Loucy (cell line): ENCODE measurements around the gene TPCN2.

Experiments
- H2AFZ ChIP-seq: fragments of 200-600 bp; sonication (generic); 2 replicates; pipeline ENCODE4 v1.6.0; 2016; ENCODE audit warnings: antibody characterized with exemption, mild to moderate bottlenecking, low read length, moderate library complexity
- H3F3A ChIP-seq: fragments of 200-600 bp; 2 replicates; pipeline ENCODE4 v1.6.0; 2016; ENCODE audit warnings: antibody characterized with exemption, low read depth, mild to moderate bottlenecking
- H3K27me3 ChIP-seq: fragments of 200-600 bp; sonication (generic); 2 replicates; pipeline ENCODE4 v1.6.1; 2014; ENCODE audit warnings: low read length, mild to moderate bottlenecking; ENCODE audit not compliant: insufficient read depth, poor library complexity, severe bottlenecking
- H3K36me3 ChIP-seq: fragments of 200-600 bp; sonication (generic); 2 replicates; pipeline ENCODE4 v1.6.1; 2016; ENCODE audit warnings: low read length; ENCODE audit not compliant: insufficient read depth
- H3K4me1 ChIP-seq: fragments of 200-600 bp; sonication (generic); 2 replicates; pipeline ENCODE4 v1.5.1; 2014; ENCODE audit warnings: low read length, mild to moderate bottlenecking; ENCODE audit not compliant: insufficient read depth, poor library complexity, severe bottlenecking
- H3K4me2 ChIP-seq: fragments of 200-600 bp; sonication (generic); 2 replicates; pipeline ENCODE4 v1.6.0; 2014; ENCODE audit warnings: antibody characterized with exemption, low read length, low read depth, mild to moderate bottlenecking; ENCODE audit not compliant: poor library complexity, severe bottlenecking
- H3K4me3 ChIP-seq: fragments of 200-600 bp; sonication (generic); 2 replicates; pipeline ENCODE4 v1.5.1; 2014; ENCODE audit warnings: low read length, mild to moderate bottlenecking, mixed read lengths; ENCODE audit not compliant: poor library complexity, severe bottlenecking
- H3K79me2 ChIP-seq: fragments of 200-600 bp; sonication (generic); 2 replicates; pipeline ENCODE4 v1.6.1; 2014; ENCODE audit warnings: low read length; ENCODE audit not compliant: insufficient read depth
- H3K9ac ChIP-seq: fragments of 200-600 bp; sonication (generic); 2 replicates; pipeline ENCODE4 v1.6.0; 2014; ENCODE audit warnings: mild to moderate bottlenecking, low read depth, low read length, moderate library complexity; ENCODE audit not compliant: poor library complexity, severe bottlenecking
- H3K9me2 ChIP-seq: fragments of 200-600 bp; sonication (generic); replicated peaks from 2 replicates; pipeline ENCODE4 v1.6.1; 2016; ENCODE audit warnings: low read depth, low read length, mixed read lengths
- H3K9me3 ChIP-seq: fragments of 200-600 bp; sonication (generic); 2 replicates; pipeline ENCODE4 v1.6.1; 2014; ENCODE audit warnings: mild to moderate bottlenecking, antibody characterized with exemption, low read length, low read depth; ENCODE audit not compliant: insufficient read depth
- H4K20me1 ChIP-seq: fragments of 200-600 bp; sonication (generic); 2 replicates; pipeline ENCODE4 v1.6.0; 2014; ENCODE audit warnings: antibody characterized with exemption, low read length, mild to moderate bottlenecking; ENCODE audit not compliant: insufficient read depth, poor library complexity, severe bottlenecking
- EZH2phosphoT487 ChIP-seq: fragments of 200-600 bp; IDR thresholded peaks from 2 replicates; pipeline ENCODE4 v1.6.1; 2018; ENCODE audit warnings: antibody characterized with exemption, mild to moderate bottlenecking, moderate library complexity, borderline replicate concordance
- TF ChIP-seq, protein P1 (sequence below): fragments of 200-600 bp; sonication (generic); conservative IDR thresholded peaks from 2 replicates; pipeline ENCODE4 v1.5.1; 2014; ENCODE audit warnings: mild to moderate bottlenecking, antibody characterized with exemption, low read length

Gene TPCN2

DNA sequence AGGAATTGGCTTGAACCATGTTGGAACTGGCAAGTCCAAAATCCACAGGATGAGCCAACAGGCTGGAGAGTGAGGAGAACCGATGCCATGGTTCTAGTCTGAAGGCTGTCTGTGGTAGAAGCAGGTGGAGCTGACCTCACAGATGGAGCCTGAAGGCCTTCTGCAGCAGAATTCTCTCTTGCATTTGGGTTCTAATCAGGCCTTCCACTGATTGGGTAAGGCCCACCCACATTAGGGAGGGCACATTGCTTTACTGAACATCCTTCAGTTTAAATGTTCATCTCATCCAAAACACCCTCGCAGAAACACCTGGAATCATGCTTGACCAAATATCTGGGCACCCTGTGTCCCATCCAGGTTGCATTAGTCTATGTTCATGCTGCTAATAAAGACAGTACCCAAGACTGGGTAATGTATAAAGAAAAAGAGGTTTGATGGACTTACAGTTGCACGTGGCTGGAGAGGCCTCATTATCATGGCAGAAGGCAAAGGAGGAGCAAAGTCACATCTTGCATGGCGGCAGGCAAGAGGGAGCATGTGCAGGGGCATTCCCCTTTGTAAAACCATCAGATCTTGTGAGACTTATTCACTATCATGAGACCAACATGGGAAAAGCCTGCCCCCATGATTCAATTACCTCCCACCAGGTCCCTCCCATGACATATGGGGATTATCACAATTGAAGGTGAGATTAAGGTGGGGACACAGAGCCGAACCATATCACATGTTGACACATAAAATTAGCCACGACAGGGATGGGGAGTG, 122.9 kb downstream of the TPCN2 start:
- Histone ChIP-seq H4K20me1 (no peaks in the 10 kb centered on the region), H3K9me2 (no peaks in the 10 kb centered on the region), H3F3A (no peaks in the 10 kb centered on the region), H3K4me3 (no peak overlapping the region), H3K9ac (no peak overlapping the region), H3K4me1 (peaks cover 5% of the 10 kb centered on the region), H2AFZ (no peak overlapping the region), H3K36me3 (no peaks in the 10 kb centered on the region), H3K79me2 (no peaks in the 10 kb centered on the region), H3K9me3 (no peaks in the 10 kb centered on the region), H3K4me2 (no peak overlapping the region), H3K27me3 (no peaks in the 10 kb centered on the region)
- TF ChIP-seq, protein P1, sequence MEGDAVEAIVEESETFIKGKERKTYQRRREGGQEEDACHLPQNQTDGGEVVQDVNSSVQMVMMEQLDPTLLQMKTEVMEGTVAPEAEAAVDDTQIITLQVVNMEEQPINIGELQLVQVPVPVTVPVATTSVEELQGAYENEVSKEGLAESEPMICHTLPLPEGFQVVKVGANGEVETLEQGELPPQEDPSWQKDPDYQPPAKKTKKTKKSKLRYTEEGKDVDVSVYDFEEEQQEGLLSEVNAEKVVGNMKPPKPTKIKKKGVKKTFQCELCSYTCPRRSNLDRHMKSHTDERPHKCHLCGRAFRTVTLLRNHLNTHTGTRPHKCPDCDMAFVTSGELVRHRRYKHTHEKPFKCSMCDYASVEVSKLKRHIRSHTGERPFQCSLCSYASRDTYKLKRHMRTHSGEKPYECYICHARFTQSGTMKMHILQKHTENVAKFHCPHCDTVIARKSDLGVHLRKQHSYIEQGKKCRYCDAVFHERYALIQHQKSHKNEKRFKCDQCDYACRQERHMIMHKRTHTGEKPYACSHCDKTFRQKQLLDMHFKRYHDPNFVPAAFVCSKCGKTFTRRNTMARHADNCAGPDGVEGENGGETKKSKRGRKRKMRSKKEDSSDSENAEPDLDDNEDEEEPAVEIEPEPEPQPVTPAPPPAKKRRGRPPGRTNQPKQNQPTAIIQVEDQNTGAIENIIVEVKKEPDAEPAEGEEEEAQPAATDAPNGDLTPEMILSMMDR, result no peak
- TF ChIP-seq EZH2phosphoT487, result no peak

DNA sequence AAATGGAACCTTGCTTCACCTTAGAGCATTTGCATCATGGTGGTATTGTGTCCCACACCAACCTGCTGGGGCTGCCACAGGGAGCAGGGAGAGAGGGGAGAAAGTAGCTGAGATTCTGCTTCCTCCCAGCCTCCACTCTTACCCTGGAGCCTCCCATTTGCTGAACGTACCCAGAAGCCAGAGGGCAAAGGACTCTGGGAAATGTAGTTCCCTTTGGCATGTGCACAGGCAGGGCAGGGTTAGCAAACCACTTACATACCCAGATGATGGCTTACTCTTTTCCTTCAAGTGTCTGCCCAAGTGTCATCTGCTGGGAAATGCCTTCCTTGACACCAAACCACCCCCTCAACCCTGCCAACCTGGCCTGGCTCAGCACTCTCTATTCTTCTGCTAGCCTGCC, 123.9 kb downstream of the TPCN2 start:
- H2AFZ ChIP-seq, result no peak overlapping the region; the same call in 1 of the 2 replicates

DNA sequence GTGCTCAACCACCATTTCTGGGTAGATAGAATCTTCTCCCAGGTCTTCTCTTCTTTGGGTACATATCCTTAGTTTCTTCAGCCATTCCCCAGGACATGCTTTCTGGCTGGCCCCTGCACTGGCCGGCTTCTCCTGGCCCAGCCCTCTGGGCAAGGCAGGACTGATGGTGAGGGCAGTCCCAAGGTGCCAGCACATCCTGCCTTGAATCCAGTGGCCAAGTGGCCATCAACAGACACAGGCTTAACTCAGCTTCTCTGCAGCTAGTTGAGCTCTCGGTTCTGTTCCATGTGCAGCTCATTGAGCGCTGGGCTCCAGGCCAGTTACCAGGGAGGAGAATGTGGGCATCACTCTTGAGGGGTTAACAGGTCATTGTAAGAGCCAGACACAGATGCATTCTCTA, 124.6 kb downstream of the TPCN2 start:
- no peak overlapping the region for H3K9ac ChIP-seq
- no peaks in the 10 kb centered on the region for H3F3A ChIP-seq
- H3K27me3 ChIP-seq, result no peaks in the 10 kb centered on the region
- H3K9me2 ChIP-seq, result no peaks in the 10 kb centered on the region
- H3K9me3 ChIP-seq, result no peaks in the 10 kb centered on the region
- H3K36me3 ChIP-seq, result no peaks in the 10 kb centered on the region
- TF ChIP-seq, protein P1, result no peak
- no peak for TF ChIP-seq EZH2phosphoT487
- no peaks in the 10 kb centered on the region for H3K4me1 ChIP-seq
- H4K20me1 ChIP-seq, result no peaks in the 10 kb centered on the region
- no peaks in the 10 kb centered on the region for H3K79me2 ChIP-seq
- no peak overlapping the region for H2AFZ ChIP-seq
- no peak overlapping the region for H3K4me3 ChIP-seq
- no peak overlapping the region for H3K4me2 ChIP-seq

More for the DNA sequence above, 123.9 kb downstream of the TPCN2 start:
- H3F3A ChIP-seq, result no peaks in the 10 kb centered on the region
- H3K9ac ChIP-seq, result no peak overlapping the region
- no peaks in the 10 kb centered on the region for H4K20me1 ChIP-seq
- H3K36me3 ChIP-seq, result no peaks in the 10 kb centered on the region
- no peaks in the 10 kb centered on the region for H3K79me2 ChIP-seq
- no peak overlapping the region for H3K4me3 ChIP-seq
- H3K9me3 ChIP-seq, result no peaks in the 10 kb centered on the region
- H3K27me3 ChIP-seq, result no peaks in the 10 kb centered on the region
- no peak for TF ChIP-seq EZH2phosphoT487
- TF ChIP-seq, protein P1, result no peak
- no peak overlapping the region for H3K4me2 ChIP-seq
- no peaks in the 10 kb centered on the region for H3K9me2 ChIP-seq
- H3K4me1 ChIP-seq, result no peaks in the 10 kb centered on the region
